NCI-H1105 treated with DMSO at 0.1 percent for 48 hours (cell line): ENCODE data around the gene ACOX3.

ENCODE experiments used
- DNase-seq: peaks from one replicate; lab custom pipeline; 2025; lab: John Stamatoyannopoulos, UW

ACOX3 gene

DNA sequence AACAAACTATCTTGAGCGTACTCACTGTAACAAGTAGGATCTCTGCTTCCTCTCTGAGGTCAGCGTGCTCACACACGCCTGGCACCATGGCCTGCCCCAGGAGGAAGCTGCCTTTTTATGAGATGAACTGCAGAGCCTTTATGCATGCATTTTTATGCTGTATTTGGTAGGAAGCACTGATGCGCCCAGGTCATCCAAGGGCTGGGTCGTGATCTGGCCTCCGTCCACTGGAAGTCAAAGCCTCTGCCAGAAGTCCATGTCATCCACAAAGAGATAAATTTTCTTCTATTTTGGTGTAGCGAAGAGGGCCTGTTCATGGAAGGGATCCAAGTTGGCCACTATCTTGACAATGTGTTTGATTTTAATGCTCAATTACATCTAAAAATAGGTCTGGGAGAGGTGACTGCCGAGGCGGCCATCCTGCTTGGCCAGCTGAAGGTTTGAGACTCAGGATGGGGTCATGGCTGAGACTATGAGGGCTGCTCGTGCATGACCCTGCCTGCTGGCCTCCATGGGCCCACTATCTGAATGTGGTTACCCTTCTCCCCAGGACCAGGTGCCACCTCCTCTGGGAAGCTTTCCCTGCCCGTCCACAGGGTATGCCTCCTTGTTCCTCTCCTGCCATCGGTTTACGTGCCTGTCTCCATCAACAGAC, 120.7 kb downstream of the ACOX3 start:
- no peak for DNase-seq

DNA sequence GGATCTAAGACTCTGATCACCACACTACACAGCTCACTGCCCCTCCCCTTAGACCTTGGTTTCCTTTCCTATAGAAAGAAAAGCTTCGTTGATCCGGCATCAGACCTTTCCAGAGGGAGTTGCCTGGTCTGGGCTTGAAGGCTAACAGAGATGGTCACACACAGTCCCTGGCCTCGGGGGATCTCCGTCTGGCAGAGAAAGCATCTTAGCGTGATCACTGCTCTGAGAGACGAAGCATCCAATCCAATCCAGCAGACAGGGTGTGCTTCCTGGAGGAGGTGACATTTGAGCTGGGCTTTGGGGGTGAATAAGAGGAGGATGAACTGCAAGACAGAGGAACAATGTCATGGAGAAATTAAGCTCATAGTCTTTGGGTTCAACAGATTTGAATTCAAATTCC, 121.5 kb downstream of the ACOX3 start:
- DNase-seq, result no peak

DNA sequence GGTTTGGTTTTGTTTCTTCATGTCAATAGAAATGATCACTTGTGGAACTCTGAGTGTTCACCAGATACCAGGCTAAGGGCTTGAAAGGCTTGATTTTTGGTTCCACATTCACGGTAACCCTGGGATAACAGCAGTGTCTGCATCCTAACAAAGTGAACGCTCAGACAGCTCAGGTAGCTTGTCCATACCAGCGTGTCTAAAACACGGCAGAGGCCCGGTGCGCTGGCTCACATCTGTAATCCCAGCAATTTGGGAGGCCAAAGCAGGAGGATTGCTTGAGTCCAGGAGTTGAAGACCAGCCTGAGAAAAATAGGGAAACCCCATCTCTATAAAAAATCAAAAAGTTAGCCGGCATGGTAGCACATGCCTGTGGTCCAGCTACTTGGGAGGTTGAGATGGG, 122.0 kb downstream of the ACOX3 start:
- DNase-seq, result no peak

DNA sequence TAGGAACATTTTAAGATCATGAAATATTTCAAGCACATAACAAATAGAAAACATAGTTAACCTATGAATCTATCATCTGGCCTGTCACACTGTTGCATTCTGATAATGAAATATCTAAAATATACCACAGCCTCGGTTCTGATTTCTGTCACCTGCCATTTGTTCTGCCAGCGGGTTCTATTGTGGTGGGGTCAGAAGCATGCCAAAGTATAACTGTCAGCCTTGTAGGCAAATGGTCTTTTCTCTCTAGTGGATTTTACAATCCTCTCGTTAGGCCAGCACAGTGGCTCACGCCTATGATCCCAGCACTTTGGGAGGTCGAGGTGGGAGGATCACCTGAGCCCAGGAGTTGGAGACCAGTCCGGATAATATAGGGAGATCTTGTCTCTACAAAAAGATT, 123.0 kb downstream of the ACOX3 start:
- DNase-seq, result no peak

DNA sequence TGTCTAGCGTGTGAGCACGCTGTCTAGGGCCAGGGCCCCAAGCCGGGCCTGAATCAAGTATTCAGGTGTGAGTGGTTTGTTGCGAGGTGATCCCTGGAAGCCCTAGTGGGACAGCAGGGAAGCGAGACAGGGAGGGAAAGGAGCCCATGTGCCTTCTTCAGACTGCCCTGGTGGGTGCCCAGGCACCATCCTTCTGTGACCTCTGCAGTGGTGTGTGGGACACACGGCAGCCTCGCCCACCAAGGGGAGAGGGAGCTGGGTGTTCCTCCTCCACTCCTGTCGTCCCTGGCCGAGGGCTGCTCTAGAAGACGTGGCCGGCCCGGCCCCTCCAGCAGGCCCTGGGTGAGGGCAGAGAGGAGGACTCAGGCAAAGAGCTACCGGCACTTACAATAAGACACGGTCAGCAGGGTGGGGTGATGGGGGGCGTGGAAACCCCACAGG, 123.6 kb downstream of the ACOX3 start:
- no peak for DNase-seq
